Hematopoietic multipotent progenitor cell treated with erythropoietin and hydrocortisone succinate and interleukin-3 and kit ligand, for 15 days (in vitro differentiated cells): Measurements from ENCODE around the gene PAEP.

Source experiments
- DNase-seq: peaks from one replicate; pipeline ENCODE4 v3.0.0-alpha.2; 2015; ENCODE audit warnings: low spot score

The PAEP gene

DNA sequence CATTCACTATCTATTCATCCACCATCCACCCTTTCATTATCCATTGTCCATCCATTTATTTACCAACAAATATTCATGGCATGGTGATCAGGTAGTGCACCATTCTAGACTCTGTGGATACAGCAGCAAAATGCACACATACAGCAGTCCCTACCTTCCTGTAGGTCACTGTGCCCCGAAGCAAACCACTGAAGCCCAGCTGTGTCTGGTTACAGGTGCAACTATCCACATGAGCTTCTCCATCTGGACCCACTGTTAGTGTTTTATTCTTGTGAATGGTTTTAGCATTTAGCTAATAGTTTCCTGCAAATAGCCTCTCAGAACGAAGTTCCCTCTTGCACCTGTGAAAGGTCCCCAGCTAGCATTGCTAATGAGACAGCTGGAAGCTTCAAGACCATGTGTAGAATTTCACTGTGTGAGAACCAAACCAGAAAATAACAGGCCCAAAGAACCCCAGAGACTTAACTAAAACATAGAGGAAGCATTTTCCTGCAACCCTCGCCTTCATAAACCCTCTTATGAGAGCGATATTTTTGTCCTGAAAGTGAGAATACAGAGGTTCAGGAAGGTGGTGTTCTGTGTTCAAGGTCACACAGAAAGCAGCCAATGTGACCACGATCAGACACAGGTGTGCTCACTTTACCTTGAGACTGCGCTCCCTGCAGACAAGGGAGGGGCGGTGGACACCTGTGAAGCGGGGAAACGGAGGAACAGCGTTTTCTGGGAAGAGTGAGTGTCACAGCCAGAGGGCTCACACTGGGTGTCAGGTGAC is 18.5 kb downstream of the PAEP start:
- no peak for DNase-seq

DNA sequence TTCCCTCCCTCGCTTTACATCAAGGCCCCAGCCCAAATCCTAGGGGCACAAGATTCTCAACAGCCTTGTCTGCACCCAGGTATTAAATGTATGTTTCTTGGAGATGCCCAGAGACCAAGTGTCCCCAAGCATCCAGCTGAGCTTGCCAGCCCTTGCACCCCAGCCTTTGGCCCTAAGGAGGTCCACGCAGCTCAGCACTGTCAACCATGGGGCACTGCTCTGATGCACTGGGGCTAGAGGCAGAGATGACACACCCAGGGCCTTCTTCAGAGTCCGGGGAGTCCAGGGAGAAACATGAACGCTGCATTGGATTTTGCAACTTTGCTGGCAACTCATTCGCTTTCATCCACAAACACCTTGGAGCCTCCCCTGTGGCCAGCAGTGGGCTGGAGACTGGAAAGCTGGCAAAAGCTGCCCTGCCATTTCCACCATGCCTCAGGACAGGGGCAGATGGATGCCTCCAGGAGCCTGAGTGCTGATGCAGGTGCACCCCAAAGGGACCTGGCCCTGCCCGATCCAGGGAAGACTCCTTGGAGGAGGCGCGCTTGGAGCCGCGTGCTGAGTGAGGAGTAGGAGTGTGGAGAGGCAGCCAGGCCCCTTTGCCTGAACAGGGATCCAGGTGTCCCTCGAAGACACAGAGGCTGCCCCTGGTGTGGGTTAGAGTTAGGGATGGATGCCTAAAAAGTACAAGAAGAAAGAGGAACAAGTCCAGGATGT is 19.3 kb downstream of the PAEP start:
- no peak for DNase-seq

DNA sequence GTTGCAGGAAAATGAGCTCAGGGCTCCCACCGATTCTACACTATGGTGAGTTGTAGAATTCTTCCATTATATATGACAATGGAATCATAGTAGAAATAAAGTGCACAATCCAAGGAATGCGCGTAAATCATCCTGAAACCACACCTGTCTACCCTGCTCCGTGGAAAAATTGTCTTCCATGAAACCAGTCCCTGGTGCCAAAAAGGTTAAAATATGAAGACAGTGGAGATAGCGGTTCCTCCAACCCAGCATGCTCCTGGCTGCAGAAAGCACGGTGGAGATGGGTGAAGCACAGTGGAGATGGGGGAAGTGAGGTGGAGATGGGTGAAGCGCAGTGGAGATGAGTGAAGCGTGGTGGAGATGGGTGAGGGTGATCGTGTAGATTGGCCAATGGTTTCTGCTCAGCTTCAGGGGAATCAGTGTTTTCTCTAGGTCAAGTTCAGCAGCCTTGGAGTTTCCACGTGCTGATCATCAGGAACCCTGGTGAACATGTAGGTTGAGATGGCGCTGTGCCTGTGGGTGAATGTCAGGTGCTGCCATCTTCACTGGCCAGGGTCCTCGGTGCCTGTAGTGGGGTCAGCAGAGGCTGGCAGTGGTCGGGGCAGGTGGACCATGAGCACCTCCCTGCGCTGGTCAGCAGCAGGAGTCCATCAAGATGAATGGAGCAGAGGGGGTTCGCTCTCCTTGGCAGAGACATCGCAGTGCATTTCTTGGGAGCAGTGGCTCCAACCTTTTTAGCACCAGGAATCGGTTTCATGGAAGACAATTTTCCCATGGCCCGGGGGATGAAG is 20.3 kb downstream of the PAEP start:
- no peak for DNase-seq

DNA sequence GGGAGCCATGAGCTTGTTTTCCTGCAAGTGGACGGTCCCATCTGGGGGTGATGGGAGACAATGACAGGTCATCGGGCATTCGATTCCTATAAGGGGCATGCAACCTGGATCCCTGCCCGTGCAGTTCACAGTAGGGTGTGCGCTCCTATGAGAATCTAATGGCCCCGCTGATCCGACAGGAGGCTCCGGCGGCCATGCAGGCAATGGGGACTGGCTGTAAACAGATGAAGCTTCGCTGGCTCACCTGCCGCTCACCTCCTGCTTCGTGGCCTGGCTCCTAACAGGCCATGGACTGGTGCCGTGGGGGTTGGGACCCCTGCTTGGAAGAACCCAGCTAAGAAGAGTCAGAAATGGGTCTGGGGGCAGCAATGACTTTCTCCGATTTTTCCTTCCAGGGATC is 21.0 kb downstream of the PAEP start:
- DNase-seq: no peak

DNA sequence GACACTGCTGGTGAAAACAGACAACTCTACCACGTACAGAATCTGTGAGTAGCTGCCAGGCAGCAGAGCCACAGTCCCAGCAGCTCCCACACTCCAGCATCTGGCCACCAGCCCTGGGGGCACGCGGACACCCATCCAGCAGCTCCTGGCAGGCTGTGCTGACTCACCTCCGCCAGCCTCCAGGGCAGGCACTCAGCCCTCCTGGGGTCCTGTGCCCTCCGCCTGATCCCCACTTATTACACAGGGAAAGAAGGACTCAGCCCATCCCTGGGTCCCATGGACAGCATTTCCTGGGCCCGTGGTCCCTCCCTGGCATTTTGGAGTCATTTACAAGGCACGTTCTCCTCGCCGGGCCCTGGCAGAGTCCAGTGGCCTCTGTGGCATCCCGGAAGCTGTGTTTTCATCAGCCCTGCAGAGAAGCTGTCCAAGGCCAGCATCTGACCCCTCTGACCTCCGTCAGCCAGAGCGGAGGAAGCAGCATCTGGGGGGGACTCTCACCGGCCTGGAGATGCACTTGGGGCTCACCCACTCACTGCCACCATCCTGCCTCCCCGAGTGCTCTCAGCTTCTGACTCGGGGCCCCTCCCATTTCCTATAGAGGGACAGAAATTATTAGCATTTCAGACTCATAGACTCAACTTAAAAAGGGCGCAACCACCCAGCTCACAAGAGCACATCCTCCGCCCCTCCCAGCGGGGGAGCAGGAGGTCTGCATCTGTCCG is 21.6 kb downstream of the PAEP start:
- DNase-seq: no peak

DNA sequence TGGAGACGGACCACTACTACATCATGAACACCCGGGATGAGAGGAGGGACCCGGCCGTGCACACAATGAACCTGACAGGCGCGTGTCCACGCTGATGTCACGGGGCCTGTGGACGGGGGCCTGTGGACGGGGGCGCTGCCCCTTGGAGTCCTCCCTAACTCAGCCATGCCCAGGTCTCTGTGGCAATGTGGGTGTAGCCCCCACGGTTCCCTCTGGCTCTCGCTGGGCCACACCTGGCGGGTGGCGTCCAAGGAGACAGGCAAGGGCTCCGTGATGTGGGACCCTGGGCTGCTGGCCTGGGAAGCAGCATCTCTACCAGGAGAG is 22.1 kb downstream of the PAEP start:
- DNase-seq: no peak

DNA sequence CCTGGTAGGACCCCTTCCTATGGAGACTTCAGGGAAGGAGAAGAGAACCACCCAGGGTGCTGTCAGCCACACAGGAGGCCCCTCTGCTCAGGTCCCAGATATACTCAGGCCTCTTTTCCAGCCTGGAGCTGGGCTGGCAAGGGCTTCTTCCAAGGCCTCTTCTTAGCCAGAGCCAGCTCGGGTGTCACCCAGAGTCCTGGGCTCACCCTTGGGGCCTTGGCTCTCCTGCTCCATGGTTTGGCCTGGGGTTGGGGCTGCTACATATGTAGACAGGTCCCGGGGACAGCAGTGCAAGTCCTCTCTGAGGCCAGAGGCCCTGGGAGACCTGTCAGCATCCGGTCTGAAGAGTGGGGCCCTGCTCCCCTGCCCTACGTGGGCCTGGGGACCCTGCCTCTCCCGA is 22.8 kb downstream of the PAEP start:
- DNase-seq: no peak

DNA sequence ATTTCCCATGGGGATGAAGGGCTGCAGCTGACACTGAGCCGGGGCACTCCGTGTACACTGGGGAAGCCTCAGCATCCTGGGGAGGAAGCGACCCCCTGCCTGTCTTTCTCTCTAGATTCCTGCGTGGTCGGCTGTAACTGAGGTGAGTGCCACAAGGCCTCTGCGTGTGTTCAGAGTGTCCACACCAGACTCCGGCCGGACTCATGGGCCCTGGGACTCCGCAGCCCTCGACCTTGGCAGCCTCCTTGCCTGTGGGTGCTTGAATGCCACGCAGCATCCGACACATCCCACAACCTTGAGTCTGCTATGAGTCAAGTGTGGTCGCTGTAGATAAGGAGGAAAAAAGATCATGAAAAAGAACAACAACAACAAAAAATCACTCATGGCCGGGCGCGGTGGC is 23.4 kb downstream of the PAEP start:
- DNase-seq: no peak

DNA sequence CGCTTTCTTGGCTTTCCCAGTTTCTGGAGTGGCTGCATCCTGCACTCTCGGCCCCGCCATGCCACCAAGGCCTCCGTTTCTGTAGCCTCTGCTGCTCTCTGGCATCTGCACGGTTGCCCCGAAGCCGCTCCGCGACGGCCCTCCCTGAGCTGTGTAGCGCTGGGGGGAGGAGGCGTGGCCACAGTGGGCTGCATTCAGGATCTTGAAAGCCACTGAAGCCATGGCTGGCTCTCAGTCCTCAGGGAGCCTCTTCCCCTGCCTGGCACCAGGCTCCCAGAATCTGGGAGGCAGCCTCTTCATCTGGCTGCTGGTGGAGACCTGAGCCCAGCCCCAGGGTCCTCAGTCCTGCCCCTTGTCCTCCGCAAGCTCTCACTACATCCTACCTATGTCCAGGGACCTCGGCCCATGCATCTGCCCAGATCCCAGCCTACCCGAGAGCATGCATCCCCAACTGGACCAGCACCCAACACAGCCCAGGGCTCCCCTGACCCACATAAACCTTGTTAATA is 25.1 kb downstream of the PAEP start:
- no peak for DNase-seq

DNA sequence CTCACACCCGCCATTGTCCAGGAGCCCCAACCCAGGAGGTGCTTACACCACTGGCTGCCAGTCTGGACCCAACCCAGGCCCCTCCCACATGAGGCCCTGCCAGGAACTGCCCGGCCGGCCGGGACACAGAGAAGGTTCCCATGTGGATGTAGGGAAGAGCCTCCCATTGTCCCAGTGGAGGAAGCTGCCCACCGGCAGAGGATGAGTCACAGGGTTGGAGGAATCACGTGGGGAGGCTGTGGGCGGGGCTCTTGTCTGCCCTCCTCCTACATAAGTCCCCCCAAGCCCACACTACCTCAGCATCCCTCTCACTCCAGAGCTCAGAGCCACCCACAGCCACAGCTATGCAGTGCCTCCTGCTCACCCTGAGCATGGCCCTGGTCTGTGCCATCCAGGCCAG is 26.1 kb downstream of the PAEP start:
- no peak for DNase-seq

DNA sequence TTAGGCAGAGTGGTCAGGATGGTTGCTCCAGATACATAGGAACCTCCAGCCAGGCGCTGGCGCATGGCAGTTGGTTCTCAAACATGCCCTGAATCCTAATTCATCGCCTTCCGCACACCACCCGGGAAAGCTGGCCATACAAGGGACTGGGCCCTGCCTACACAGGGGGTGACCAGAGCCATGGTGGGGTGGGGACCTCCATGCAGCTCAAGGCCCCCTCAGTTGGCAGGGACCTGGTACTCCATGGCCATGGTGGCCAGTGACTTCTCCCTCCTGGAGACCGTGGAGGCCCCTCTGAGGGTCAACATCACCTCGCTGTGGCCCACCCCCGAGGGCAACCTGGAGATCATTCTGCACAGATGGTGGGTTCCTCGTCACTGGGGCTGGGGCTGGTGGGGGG is 26.8 kb downstream of the PAEP start:
- no peak for DNase-seq

DNA sequence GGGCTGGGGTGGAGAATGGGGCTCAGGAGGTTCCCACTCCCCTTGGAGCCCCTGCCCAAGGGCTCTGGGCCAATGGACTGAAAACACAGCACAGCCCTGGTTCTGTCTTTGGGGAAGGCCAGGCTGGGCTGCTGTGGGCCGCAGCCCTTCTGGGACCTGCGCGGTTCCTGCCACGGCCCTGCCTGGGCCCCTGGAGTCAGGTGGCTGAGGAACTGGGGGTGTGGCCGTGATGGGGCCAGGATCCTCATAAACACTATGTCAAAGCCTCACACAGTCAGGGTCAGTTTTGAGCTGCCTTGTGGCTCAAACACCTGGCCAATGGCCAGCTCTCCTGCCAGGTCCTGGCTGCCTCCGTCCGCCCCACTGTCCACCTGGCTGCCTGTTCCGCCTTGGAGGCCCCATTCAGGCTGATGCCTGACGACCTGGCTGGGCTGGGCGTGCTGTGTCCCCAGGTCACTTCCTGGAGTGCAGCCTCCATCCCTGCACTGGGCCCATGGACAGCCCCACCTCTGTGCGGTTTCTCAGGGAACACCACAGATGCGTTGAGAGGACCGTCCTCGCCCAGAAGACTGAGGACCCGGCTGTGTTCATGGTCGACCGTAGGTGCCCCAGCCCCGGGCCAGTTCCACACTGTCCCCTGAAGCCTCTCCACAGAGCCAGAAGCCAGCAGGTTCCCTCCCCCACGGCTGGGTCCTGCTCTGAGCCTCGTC is 27.5 kb downstream of the PAEP start:
- no peak for DNase-seq

DNA sequence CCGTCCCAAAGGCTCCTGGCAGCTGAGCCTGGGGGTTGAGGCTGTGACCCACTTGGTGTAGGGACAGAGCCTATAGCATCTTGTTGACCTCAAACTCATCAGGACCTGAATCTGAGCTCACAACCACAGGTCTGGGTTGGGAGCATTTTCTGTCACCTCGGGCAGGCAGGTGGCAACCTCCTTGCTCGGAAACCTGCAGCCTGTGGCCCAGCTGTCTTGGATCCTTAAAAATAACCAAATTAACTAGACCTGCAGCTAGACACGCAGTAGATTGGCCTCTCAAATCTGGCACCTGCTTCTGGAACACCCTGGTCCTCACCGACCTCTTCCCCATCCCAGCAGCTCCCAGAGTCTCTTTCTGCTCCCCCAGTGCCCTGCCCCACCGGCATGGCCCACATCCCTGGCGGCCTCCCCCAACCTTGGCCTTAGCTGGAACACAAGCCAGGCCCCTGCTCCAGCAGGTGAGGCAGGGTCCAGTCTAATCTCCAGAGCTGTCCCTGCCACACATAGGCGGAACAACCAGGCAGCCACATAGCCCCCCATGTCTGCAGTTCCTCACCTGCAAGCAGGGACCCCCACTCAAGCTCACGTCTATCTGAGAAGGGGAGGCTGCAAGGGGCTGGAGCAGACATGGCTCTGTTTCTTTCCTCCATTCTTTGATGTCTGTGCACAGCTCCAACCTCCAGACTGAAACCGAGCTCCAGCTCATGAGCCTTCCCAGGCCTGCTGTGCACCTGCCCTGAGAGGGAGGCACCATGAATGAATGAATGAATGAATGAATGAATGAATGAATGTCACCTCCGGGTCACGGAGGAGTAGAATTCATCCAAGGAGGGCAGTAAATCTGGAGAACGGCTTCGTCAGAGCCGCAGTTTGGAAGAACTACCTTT is 28.3 kb downstream of the PAEP start:
- no peak for DNase-seq

DNA sequence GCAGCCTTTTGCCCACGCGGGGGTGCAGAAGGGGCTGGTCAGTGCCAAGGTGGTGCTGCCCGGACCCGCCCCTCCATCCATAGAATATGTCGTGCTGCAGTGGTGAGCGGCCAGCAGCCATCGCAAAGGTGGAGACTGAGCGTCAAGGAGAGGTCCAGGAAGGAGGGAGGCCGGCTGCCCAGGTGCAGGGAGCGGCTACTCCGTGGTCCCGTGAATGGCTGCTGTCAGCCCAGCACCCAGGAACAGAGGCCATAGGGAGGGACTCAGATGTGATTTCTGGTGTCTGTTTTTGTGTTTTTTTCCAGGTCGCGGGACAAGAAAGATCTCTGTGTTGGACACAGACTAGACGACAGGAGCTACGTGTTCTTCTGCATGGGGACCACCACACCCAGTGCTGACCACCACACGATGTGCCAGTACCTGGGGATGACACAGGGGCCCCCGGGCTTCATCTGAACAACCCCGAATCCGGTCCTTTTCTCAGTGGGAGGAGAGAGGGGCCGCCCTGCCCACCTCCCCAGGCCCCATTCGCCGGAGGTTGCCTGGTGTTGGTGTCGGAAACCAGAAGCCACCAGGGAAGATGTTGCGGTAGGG is 29.0 kb downstream of the PAEP start:
- no peak for DNase-seq

DNA sequence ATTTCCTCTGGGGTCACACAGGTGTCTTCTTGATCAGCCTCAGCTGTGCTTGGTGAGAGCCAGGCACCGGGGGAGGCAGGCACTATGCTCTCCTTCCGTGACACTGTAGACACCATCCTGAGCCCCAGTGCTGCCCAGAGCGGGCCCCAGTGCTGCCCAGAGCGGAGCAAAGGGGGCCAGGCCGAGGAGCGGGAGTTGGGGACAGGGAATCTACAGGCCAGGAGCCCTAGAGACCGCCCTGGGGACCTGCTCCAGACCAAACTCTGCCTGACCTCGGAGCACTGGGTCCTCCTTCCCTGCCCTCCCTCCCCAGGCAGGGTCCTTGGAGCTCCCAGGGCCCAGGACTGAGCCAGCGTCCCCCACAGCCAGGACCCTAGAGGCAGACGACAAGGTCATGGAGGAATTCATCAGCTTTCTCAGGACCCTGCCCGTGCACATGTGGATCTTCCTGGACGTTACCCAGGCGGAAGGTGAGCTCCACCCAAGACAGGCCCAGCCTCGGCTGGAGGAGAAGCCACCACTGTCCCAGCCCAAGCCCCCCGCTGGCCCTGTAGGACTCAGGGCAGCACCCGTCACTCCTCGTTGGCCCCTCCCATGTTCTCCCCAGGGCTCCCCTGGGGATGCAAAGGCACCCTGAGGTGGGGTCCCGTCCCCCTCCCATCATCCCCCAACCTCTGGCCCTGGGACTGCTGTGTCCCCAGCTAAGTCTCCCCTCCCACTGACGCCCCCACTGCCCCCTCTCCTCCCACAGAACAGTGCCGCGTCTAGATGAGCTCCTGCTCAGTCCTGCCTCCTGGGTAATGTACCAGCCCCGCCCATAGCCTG is 30.2 kb downstream of the PAEP start:
- no peak for DNase-seq

DNA sequence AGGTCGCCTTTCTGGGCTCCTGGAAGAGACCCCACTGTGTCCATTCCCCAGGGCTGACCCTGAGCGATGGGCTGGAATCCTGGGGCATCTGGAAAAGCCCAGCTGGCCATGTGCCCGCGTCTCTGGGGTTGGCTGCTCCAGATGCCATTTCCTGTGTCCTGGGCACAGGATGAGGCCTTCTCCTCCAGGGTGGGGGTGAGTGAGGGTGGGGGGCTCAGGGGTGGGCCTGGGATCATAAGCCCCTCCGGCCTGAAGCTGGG is 30.7 kb downstream of the PAEP start:
- no peak for DNase-seq

DNA sequence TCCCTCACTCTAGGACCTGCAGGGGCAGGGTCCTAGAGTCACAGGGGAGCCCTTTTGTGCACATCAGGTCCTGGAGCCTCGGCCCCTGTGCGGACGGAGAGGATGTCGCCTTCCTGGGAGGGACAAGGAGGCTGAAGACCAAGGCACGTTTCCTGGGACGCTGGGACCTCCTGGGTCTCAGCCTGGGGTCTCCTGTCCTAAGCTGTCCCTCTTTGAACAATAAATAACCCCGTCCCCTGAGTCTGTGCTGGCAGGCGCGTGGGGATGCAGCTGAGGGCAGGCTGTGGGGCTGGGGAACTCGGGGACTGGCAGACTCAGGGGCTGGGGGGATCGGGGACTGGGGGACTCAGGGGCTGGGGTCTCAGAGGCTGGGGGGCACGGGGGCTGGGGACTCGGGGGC is 31.1 kb downstream of the PAEP start:
- DNase-seq: no peak

DNA sequence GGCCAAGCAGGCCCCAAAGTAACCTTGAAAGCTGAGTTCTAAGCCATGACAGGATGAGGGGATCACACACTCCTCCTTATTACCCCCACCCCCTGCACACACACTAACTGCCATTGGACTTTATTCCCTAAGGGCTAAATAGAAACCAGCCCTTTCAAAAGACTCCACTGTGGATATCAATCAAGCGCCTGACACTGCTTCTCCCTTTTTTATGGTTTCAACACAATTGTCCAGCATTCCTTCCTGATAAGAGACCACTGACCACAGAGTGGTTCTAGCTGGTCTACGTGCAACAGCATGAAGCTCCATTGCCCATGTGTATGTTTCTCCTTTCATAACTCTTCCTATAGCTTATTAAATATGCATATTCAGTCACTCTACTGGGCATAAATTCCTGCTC is 34.7 kb downstream of the PAEP start:
- DNase-seq: no peak

DNA sequence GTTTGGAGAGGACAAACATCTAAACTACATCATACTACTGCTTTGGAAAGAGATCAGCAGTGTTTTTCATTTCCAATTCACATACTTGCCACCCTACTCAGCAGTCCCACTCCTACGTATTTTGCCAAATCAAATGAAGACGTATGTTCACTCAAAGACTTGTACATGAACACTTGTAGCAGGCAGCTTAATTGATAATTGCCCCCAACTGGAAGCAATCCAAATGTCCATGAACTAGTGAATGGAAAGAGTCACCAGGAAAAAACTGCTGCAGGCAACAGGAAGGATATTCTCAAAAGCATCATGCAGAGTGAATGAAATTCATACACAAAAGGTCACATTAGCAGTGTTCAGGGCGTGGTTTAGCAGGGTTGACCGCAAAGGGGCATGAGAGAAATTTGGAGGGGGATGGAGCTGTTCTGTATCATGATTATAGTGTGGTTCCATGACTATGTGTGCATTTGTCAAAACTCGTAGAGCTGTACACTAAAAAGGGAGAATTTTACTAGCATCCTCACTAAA is 38.8 kb downstream of the PAEP start:
- DNase-seq: no peak
